Measurements from ENCODE around the gene SGPP2. TPM values are rescaled to one million over a fixed set of nuclear protein-coding genes. Genes with fewer than 3 reads are reported as not detected.

Gene SGPP2
- total RNA-seq, 1 experiment from 2014 or later, result not detected

GRCh38 chr2:222563106-222563718 is 138.9 kb downstream of the SGPP2 start:
- H2BK5ac ChIP-seq (ENCODE audit: insufficient read length, low read length), result no peak overlapping the region
- H3K4me2 ChIP-seq (ENCODE audit: insufficient read depth, insufficient read length, low read length), result no peak overlapping the region
- H2BK12ac ChIP-seq (ENCODE audit: insufficient read length, low read depth, low read length), result no peak overlapping the region
- H3K18ac ChIP-seq (ENCODE audit: insufficient read length, low read depth, low read length), result no peak overlapping the region
- peaks cover 4% of the 10 kb centered on the region in 2 experiments for H3K4me1 Mint-ChIP-seq
- no peak overlapping the region for H4K5ac ChIP-seq (ENCODE audit: insufficient read length, low read depth, low read length)
- H3K27ac Mint-ChIP-seq, result no peak overlapping the region
- no peak overlapping the region for H4K8ac ChIP-seq (replicated peaks; ENCODE audit: insufficient read length, low read depth, low read length)
- no peak overlapping the region for H2BK120ac ChIP-seq (ENCODE audit: low read depth, low read length, poor library complexity, severe bottlenecking)
- no peak overlapping the region for H3K9ac ChIP-seq (ENCODE audit: extremely low read depth, insufficient read length, low read length)
- no peaks in the 10 kb centered on the region for H3K9me3 ChIP-seq (ENCODE audit: control insufficient read depth, low read depth, low read length)
- H4K91ac ChIP-seq (ENCODE audit: insufficient read length, low read depth, low read length), result no peak overlapping the region
- no peak overlapping the region for H2BK20ac ChIP-seq (ENCODE audit: low read depth, low read length, poor library complexity, severe bottlenecking)
- no peak overlapping the region for H2AFZ ChIP-seq (ENCODE audit: low read length)
- H3K79me2 ChIP-seq (ENCODE audit: insufficient read depth, low read length), result no peaks in the 10 kb centered on the region
- H3K4ac ChIP-seq (ENCODE audit: low read depth, low read length), result no peak overlapping the region
- TF ChIP-seq CTCF (conservative IDR thresholded peaks at IDR 0.05), result no peak
- no peaks in the 10 kb centered on the region for H3K23me2 ChIP-seq (ENCODE audit: insufficient read length, low read depth, low read length, poor library complexity, severe bottlenecking)
- H3K36me3 Mint-ChIP-seq (ENCODE audit: insufficient read depth in 1 of 3, low read depth in 3 of 3), result peaks cover 0 to 8% (median 5%) of the 10 kb centered on the region in 3 experiments; a peak in 3 of 7 replicates
- no peak overlapping the region for H3K56ac ChIP-seq (ENCODE audit: insufficient read length, low read depth, low read length)
- no peaks in the 10 kb centered on the region for H4K20me1 ChIP-seq (ENCODE audit: control insufficient read depth, insufficient read depth, insufficient read length)
- no CpG with 5 or more reads among the region's 11 CpGs for WGBS (ENCODE audit: extremely low coverage, insufficient read length, low lambda C conversion rate)
- H3K79me1 ChIP-seq (ENCODE audit: insufficient read depth, low read depth, low read length, poor library complexity, severe bottlenecking), result no peaks in the 10 kb centered on the region
- H3K27ac ChIP-seq (ENCODE audit: insufficient read length, low read depth, low read length), result no peak overlapping the region
- H3K9me3 Mint-ChIP-seq, result no peaks in the 10 kb centered on the region
- no peak overlapping the region for H3K23ac ChIP-seq (ENCODE audit: insufficient read length, low read depth, low read length)
- H3K27me3 Mint-ChIP-seq (ENCODE audit: low read depth), result peaks cover 27% of the 10 kb centered on the region
- H2BK15ac ChIP-seq (ENCODE audit: low read depth, low read length), result no peak overlapping the region
- H3K4me1 ChIP-seq (ENCODE audit: insufficient read depth, low read length), result no peaks in the 10 kb centered on the region
- DNase-seq, result no peak
- H3K27me3 ChIP-seq (ENCODE audit: insufficient read depth, low read length), result no peaks in the 10 kb centered on the region
- no peak overlapping the region for H3T11ph ChIP-seq (ENCODE audit: low read length)
- H3K14ac ChIP-seq (ENCODE audit: insufficient read depth, low read length), result no peak overlapping the region
- H3K4me3 Mint-ChIP-seq, result no peak overlapping the region
- no peak overlapping the region for H2AK5ac ChIP-seq (ENCODE audit: insufficient read length, low read length)

Measured in H9 (cell line).